CD4-positive, alpha-beta T cell treated with Interleukin-2 at 100 ng/mL for 4 hours (primary cell): Measurements from ENCODE around the gene ABHD8.
"Not testable (repeated sequence)": the region's sequence is repeated elsewhere in the genome, so short reads cannot be mapped to it uniquely, and the experiment has no call there.

Source experiments
- DNase-seq: peaks from one replicate; pipeline ENCODE4 v3.0.0-alpha.2; 2020; ENCODE audit warnings: low spot score

ABHD8 gene

GRCh38 chr19:17296976-17297375, 6.2 kb downstream of the ABHD8 start:
- DNase-seq, result no peak

- DNase-seq, result no peak
Observed at GRCh38 chr19:17296273-17296672, 7.0 kb downstream of the ABHD8 start.

DNA sequence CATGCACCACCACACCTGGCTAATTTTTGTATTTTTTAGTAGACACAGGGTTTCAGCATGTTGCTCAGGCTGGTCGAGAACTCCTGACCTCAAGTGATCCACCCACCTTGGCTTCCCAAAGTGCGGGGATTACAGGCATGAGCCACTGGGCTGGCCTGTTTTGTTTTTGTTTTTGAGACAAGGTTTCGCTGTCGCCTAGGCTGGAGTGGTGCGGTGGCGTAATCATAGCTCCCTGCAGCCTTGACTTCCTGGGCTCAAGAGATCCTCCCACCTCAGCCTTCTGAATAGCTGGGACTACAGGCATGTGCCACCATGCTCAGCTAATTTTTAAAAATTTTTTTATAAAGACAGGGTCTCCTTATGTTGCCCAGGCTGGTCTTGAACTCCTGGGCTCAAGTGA, 7.7 kb downstream of the ABHD8 start:
- not testable (repeated sequence) for DNase-seq

DNA sequence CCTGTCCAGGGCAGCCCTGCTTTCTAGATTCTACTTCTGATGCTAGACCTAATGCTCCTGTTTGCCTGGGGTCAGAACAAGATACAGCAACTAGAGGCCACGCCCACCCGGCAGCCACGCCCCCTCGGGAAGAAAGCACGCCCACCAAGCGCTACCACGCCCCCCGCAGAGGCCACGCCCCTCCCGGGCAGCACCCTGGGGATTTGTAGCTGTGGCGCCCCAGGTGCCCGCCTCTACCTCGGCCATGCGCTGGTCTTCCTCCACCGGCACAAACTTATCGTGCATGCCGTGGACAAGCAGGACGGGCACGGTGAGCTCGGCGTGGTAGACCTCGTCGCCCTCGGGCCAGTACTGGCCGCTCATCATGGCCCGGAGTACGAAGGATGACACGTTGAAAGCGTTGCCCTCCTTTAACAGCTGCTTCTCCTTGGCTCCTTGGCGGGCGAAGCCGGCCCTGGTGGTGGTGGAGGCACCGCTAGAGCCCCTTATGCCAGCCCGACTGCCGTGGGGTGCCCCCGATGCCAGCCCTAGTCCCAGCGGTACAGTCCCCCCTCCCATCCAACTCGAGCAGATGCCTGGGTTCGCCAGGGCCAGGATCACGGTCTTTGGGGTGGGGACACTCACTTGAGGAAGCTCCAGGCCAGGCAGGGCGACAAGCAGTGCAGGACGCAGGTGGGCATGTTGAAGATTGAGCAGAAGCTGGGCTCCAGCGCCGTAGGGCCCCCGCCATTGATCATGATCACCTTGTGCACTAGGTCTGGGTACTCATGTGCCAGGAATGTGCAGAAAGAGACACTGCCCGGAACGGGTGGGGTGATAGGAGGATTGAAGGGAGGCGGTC, 9.0 kb downstream of the ABHD8 start:
- DNase-seq, result peak; percentile 21

DNA sequence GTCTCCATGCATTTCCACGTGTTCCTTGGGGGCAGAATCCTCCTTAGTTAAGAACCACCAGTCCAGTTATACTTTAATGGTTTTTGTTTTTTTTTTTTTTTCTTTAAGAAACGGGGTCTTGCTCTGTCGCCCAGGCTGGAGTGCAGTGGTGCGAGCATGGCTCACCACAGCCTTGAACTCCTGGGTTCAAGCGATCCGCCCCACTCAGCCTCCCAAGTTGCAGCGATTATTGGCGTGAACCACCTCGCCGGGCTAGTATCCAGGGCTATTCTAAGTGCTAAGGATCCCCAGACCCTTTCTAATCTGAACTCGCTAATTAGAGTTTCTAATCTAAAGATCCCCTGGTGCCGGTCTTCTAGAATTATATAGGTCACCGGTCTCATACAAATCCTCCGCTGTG, 9.6 kb downstream of the ABHD8 start:
- DNase-seq, result no peak

- peak; percentile 85 for DNase-seq
Observed at GRCh38 chr19:17292301-17293074, 10.7 kb downstream of the ABHD8 start.

GRCh38 chr19:17289489-17289888, 13.7 kb downstream of the ABHD8 start:
- peak; percentile 23 for DNase-seq

GRCh38 chr19:17286752-17287151, 16.5 kb downstream of the ABHD8 start:
- DNase-seq, result no peak

GRCh38 chr19:17286263-17286662, 17.0 kb downstream of the ABHD8 start:
- DNase-seq, result no peak

DNA sequence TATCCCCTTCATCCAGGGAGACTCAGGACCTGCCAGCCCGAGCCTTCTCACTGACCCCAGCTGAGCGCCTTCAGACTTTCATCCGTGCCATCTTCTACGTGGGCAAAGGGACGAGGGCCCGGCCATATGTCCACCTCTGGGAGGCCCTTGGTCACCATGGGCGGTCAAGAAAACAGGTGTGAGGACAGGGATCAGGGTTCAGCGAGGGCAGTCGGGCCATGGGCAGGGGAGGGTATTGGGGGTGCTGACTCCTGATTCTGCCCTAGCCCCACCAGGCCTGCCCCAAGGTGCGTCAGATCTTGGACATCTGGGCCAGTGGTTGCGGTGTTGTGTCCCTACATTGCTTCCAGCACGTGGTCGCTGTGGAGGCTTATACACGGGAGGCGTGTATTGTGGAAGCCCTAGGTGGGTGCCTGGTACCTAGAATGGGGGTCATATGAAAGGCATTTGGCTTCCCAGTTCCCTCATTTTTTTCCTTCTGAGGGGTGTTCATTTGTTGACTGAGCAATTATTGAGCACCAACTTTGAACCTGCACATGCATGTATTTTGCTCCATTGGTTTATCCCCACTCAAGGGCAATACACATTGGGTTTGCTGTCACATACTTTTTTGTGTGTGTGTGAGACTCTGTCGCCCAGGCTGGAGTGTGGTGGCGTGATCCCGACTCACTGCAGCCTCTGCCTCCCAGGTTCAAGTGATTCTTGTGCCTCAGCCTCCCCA, 17.6 kb downstream of the ABHD8 start:
- no peak for DNase-seq

- DNase-seq, result no peak
Observed at GRCh38 chr19:17283504-17283996, 19.7 kb downstream of the ABHD8 start.

DNA sequence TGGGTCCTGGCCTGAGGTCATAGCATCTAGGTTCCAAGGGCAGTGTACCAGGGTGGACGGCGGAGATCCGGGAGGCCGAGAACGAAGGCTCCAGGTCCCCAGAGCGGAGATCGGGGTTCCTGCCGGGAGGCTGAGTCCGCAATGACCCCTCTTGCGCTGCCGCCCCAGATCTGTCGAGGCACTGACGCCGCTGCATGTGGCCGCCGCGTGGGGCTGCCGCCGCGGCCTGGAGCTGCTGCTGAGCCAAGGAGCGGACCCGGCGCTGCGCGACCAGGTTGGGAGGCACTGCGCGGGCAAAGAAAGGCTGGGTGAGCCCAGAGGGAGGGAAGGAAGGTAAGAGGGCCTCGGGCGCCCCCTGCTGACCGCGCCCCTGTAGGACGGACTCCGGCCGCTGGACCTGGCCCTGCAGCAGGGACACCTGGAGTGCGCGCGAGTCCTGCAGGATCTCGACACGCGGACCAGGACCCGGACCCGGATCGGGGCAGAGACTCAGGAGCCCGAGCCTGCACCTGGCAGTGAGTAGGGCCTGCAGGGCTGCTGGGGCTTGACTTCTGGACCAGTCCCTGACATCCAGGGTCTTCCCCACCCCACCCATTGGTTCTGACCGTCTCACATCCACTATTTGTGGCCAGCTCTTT, 20.6 kb downstream of the ABHD8 start:
- DNase-seq, result peak; percentile 79

- DNase-seq, result peak; percentile 18
Observed at GRCh38 chr19:17281391-17282304, 21.6 kb downstream of the ABHD8 start, which contains the start of gene ANKLE1. TSS of gene ANKLE1 (plus strand) at chr19:17281901. CDS start at chr19:17281921, 20 bp downstream.

DNA sequence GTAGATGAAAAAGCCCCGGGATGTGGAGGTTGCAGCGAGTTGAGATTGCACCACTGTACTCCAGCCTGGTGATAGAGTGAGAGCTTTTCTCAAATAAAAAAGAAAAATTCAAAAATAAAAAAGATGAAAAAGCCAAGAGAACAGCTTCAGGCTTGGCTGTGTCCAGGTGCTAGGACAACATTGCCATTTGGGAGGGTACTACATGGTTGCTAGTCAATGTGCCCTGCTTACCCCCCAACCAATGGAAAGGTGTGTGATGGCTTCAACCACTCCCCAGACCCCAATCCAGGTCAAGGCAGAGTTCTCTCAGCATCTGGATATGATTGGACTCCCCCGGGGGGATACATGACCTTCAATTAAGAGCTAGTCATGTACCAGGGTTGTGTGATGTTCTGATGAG, 23.8 kb downstream of the ABHD8 start:
- DNase-seq, result no peak

DNA sequence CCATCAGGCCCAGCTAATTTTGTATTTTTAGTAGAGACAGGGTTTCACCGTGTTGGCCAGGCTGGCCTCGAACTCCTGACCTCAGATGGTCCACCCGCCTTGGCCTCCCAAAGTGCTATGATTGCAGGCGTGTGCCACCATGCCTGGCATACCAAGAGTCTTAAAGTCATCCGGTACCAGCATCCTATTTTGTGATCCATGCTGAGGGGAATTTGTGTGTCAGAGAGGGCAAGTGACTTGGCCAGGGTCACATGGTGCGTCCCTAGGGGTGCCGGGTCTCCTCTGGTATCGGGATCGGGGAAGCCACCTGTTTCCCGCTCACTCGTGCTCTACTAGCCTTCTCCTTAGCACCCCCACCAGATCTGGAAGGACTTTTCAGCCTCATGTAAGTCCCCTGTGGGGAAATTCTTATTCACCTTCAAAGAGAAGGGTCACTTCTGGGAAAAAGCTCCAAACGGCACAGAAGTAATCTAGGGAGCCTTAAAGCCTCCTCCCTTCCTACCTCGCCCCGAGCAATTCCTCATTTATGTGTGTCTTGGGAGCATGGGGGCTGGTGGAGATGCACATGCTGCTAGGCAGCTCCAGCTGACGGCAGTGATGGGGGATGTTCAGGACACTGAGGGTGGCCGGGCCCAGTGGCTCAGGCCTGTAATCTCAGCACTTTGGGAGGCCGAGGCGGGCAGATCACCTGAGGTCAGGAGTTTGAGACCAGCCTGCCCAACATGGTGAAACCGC, 27.6 kb downstream of the ABHD8 start:
- DNase-seq, result no peak

GRCh38 chr19:17274892-17275291, 28.3 kb downstream of the ABHD8 start:
- DNase-seq, result not testable (repeated sequence)

GRCh38 chr19:17268754-17269153, 34.5 kb downstream of the ABHD8 start:
- no peak for DNase-seq

- DNase-seq, result peak; percentile 98
Observed at GRCh38 chr19:17266975-17267788, 36.0 kb downstream of the ABHD8 start, which contains the start of gene BABAM1. TSS of gene BABAM1 (plus strand) at chr19:17267443. CDS start at chr19:17268807, 1,364 bp downstream.

DNA sequence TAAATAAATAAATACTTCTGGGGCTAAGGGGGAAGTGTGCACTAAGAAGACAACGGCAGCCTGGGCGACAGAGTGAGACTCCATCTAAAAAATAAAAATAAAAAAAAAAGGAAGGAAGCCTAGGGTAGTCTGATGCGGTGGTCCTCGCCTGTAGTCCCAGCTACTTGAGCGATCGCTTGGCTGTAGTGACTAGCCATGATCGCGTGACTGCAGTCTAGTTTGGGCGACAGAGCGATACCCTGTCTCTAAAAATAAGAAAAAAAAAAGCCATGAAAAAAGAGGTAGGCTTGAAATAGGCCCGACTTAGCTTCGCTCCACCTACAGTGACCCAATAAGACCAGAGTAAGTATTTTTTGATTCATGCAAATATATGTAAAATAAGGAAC, 36.6 kb downstream of the ABHD8 start:
- no peak for DNase-seq
